GM21723 (cell line): ENCODE results near the gene DPP8.
"Not testable (repeated sequence)": the region's sequence is repeated elsewhere in the genome, so short reads cannot be mapped to it uniquely, and the experiment has no call there.

Experiments used
- ATAC-seq: cut with Tn5 transposase; IDR thresholded peaks from one replicate; pipeline ENCODE4 v1.9.1; 2021; ENCODE audit warnings: mild to moderate bottlenecking, moderate library complexity; ENCODE audit not compliant: unreplicated experiment

Gene DPP8

GRCh38 chr15:65528461-65529060 lies 11.1 kb upstream of the DPP8 start:
- ATAC-seq = no peak

DNA sequence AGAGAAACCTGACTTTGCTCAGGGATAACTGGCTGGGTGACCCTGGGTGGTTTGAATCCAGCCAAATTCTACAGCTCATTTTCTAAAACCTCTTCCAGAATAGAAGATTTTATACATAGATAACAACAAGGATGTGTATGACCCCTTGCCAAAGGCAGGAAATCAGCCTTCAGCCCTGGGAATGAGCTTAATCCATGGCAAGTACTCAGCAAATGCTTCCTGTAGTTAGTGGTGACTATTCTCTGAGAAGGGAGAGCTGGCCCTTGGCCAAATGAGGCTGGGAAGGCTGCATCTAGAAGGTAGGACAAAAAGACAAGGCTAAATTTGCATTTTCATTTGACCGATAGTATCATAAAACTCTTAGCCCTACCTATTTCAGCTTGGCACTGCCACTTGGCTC lies 8.1 kb upstream of the DPP8 start:
- ATAC-seq = no peak

DNA sequence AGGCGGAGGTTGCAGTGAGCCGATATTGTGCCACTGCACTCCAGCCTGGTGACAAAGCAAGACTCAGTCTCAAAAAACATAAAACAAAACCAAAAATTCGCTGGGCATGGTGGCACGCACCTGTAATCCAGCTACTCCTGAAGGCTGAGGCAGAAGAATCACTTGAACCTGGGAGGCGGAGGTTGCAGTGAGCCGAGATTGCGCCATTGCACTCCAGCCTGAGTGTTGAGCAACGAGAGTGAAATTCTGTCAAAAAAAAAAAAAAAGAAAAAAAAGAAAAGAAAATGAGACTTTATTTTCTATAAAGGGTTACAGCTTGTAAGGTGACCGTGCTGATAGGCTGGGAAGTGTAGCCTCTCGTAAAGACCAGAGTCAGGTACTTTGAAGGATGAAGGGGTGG lies 6.7 kb upstream of the DPP8 start:
- ATAC-seq = no peak

DNA sequence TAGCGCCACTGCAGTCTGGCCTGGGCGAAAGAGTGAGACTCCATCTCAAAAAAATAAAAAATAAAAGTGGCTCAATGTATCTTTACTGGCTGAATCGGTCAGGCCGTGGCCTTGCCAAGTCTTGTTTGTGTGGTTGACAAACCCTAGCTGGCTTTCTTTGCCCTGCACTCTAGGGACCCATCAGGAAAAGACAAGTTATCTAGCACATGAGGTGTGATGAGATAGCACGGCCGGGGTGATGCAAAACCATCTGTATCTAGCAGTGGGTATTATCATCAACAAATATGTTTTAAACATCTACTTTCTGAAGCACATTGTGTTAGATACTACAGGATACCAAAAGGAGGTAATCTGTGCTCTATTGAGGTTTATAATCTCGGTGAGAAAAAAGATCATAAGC lies 3.9 kb upstream of the DPP8 start:
- ATAC-seq = no peak

- no peak for ATAC-seq
Observed at GRCh38 chr15:65518633-65519285, 1.3 kb upstream of the DPP8 start.

DNA sequence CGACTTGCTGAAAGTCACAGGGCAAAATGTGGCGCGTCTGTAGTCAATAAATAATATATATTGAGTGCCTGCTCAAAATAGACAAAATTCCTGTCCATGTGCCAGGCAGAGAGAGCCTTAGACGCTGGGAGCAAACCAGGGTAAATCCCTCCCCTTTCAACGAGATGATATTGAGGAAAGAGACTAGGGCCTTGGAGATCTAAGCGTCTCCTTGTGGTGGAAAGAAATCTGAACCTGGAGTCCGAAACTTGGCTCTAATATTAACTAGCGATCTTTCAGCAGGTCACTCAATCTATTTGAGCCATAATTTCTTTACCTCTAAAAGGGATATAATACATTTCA lies 348 bp upstream of the DPP8 start:
- ATAC-seq = peak; percentile 6

GRCh38 chr15:65512807-65513416 lies 4.6 kb downstream of the DPP8 start:
- ATAC-seq = no peak

- ATAC-seq = no peak
Observed at GRCh38 chr15:65512189-65512588, 5.3 kb downstream of the DPP8 start.

- ATAC-seq = no peak
Observed at GRCh38 chr15:65509321-65509720, 8.2 kb downstream of the DPP8 start.

DNA sequence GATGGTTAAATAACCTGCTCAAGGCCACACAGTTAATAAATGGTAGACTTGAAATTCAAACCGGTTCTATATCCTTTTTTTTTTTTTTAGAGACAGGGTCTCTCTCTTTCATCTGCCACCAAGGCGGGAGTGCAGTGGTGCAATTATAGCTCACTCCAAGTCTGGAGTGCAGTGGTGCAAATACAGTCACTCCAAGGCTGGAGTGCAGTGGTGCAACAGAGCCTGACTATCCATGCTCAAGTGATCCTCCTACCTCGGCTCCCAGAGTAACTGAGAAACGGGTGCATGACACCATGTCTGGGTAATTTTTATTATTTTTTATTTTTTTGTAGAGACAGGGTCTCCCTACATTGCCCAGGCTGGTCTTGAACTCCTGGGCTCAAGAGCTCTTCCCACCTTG lies 23.4 kb downstream of the DPP8 start:
- ATAC-seq = no peak

DNA sequence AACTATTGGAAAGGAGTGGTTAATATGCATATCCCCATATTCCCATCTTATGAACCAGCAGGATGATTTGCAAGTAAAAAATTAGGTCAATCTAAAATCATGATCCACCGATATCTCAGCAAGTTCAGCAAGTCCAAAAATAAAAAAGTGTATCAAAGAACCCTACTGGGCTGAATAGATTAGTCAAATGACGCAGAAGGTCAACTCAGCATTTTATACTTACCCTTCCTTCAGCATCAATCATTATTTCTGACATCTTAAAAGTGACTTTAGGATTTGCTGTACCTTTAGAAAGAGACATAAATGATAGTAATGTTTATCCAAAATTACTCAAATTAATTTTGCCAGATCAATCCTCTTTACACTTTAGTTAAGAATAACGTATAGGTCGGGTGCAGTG lies 32.6 kb downstream of the DPP8 start:
- no peak for ATAC-seq

DNA sequence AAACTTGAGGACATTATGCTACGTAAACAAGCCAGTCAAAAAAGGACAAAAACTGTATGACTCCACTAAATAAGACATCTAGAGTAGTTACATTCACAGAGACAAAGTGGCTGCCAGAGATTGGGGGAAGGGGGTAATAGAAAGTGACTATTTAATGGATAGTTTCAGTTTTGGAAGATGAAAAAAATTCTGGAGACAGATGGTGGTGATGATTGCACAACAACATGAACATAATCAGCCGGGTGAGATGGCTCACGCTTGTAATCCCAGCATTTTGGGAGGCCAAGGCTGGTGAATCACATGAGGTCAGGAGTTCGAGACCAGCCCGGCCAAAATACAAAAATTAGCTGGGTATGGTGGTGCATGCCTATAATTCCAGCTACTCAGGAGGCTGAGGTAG lies 40.6 kb downstream of the DPP8 start:
- ATAC-seq = no peak

DNA sequence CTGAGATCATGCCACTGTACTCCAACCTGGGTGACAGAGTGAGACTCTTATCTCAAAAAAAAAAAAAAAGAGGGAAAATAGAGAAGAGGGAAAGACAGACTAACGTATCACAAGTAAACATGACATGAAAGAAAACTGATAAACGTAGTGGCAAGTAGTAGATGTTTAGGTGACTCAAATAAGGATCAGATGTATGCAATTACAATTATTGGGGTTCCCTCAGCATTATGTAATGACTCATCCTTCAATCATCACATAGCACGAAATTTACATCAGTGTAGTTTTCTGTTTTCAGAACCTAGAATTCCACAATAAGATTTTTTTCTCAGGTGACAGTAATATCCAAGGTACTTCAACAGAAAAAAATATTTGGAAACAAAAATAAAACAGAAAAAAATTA lies 46.6 kb downstream of the DPP8 start:
- ATAC-seq = no peak

GRCh38 chr15:65468229-65468909 lies 49.1 kb downstream of the DPP8 start:
- no peak for ATAC-seq

GRCh38 chr15:65466901-65467300 lies 50.6 kb downstream of the DPP8 start:
- ATAC-seq = no peak

GRCh38 chr15:65463096-65463495 lies 54.4 kb downstream of the DPP8 start:
- ATAC-seq = not testable (repeated sequence)

- ATAC-seq = no peak
Observed at GRCh38 chr15:65460741-65461347, 56.6 kb downstream of the DPP8 start.

DNA sequence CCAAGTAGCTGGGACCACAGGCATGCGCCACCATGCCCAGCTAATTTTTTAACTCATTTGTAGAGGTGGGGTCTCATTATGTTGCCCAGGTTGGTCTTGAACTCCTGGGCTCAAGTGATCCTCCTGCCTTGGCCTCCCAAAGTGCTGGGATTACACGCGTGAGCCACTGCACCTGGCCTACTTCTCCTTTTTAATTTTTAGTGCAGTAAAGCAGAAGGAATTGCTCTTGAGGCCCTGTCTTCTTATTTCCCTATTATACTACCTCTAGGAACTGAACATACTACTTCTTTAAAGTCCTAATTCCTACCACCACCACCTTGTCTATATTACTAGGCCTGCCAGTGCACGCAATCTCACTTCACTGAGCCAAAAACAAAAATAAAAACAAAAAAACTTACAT lies 62.2 kb downstream of the DPP8 start:
- not testable (repeated sequence) for ATAC-seq

DNA sequence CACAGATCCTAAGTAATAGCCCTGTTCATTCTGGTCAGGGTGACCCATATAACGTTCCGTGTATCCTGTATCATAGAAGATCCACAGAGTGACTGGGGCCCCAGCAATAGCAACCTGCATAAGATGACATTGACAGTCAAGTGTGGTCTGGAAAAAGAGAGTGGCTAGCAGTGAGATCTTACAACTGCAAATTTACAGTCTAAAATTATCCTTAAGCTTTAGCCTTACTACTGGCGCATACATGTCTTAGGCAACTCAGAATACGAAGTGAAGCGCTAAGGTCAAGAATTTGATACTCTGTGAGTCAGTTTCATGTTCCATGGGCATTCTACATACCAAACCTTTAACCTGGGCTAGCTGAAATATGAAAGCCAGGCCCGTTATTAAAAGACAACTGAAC lies 65.5 kb downstream of the DPP8 start:
- ATAC-seq = no peak

DNA sequence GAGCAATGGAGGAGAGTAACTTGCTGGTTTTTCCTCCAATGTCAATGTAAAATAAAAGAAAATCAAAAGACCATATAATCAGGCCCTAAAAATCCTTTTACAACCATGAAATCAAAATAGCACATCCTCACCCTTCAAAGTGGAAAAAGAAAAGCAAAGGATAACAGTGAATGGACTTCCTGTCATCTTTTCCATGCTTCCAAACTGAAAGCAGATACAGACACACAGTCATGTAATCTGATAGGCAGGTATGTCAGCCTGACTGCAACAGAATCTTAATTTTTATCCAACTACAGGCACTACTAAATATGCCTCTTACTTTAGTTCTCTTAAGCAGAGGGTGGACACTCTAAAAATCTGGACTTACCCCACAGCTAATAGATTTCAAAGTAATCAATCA lies 66.9 kb downstream of the DPP8 start:
- ATAC-seq = no peak

DNA sequence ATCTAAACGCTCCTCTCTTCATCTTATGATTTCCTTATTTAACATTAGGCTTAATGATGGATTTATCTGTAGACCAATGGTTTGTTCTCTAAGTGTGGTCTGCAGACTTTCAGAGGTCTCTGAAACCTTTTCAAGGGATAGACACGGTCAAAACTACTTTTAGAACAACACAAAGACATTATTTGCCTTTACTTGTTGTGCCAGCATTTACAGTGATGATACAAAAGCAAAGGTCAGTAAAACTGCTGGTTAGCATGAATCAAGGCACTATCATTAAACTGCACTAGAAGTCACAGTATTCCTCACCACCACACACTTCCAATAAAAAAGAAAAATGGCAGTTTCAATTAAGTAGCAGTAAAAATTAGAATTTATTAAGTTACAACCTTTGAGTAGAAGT lies 70.3 kb downstream of the DPP8 start:
- ATAC-seq = no peak

GRCh38 chr15:65434201-65434600 lies 83.3 kb downstream of the DPP8 start:
- ATAC-seq = no peak
